Measurements from ENCODE around the gene SLC22A24. TPM values are rescaled to one million over a fixed set of nuclear protein-coding genes. Genes with fewer than 3 reads are reported as not detected.

SLC22A24 gene
- not detected for total RNA-seq
- long read RNA-seq, donor 1 = 0 reads
- long read RNA-seq, donor 2 = 0 reads

- H3K36me3 ChIP-seq (ENCODE audit: low read depth) = no peaks in the 10 kb centered on the region
- intact Hi-C loops (cut with DNase I, micrococcal nuclease) = no loop called here
- H3K9me3 ChIP-seq = no peaks in the 10 kb centered on the region
- no peak within 1 kb of the TSS for H3K4me3 ChIP-seq
- TF ChIP-seq CTCF (IDR thresholded peaks at IDR 0.05) = no peak
- ATAC-seq = no peak
- no peak for DNase-seq
- no peaks in the 10 kb centered on the region for H3K4me1 ChIP-seq (ENCODE audit: low read depth)
These were observed at the start of gene SLC22A24 for GRCh38 chr11:63144121-63144520. Gene SLC22A24 (minus strand): TSS chr11:63144221. CDS start chr11:63143779, 442 bp downstream.

GRCh38 chr11:63180536-63180935, 36.5 kb upstream of the SLC22A24 start:
- TF ChIP-seq CTCF (IDR thresholded peaks at IDR 0.05) = no peak
- ATAC-seq (no peak), DNase-seq (no peak)
- no peaks in the 10 kb centered on the region for H3K4me1 ChIP-seq (ENCODE audit: low read depth)
- H3K9me3 ChIP-seq = peaks cover 2% of the 10 kb centered on the region
- intact Hi-C loops (cut with DNase I, micrococcal nuclease) = no loop called here
- H3K36me3 ChIP-seq (ENCODE audit: low read depth) = no peaks in the 10 kb centered on the region
- H3K4me3 ChIP-seq = no peak overlapping the region

GRCh38 chr11:63179432-63180041, 35.5 kb upstream of the SLC22A24 start:
- no peak for DNase-seq
- Histone ChIP-seq H3K4me3 (no peak overlapping the region), H3K4me1 (ENCODE audit: low read depth) (no peaks in the 10 kb centered on the region), H3K9me3 (peaks cover 2% of the 10 kb centered on the region), H3K36me3 (ENCODE audit: low read depth) (no peaks in the 10 kb centered on the region)
- no peak for TF ChIP-seq CTCF (IDR thresholded peaks at IDR 0.05)
- ATAC-seq = no peak
- intact Hi-C loops (cut with DNase I, micrococcal nuclease) = no loop called here

- DNase-seq = no peak
- ATAC-seq = no peak
- Histone ChIP-seq H3K4me1 (ENCODE audit: low read depth) (no peaks in the 10 kb centered on the region), H3K9me3 (peaks cover 2% of the 10 kb centered on the region), H3K36me3 (ENCODE audit: low read depth) (no peaks in the 10 kb centered on the region), H3K4me3 (no peak overlapping the region)
- no peak for TF ChIP-seq CTCF (IDR thresholded peaks at IDR 0.05)
- intact Hi-C loops (cut with DNase I, micrococcal nuclease) = no loop called here
These were observed 33.9 kb upstream of the SLC22A24 start for GRCh38 chr11:63177872-63178271.

- TF ChIP-seq CTCF (IDR thresholded peaks at IDR 0.05) = no peak
- intact Hi-C loops (cut with DNase I, micrococcal nuclease) = no loop called here
- Histone ChIP-seq H3K9me3 (no peaks in the 10 kb centered on the region), H3K4me3 (no peak overlapping the region), H3K4me1 (ENCODE audit: low read depth) (no peaks in the 10 kb centered on the region), H3K36me3 (ENCODE audit: low read depth) (no peaks in the 10 kb centered on the region)
- DNase-seq = no peak
- ATAC-seq = no peak
These were observed 21.8 kb upstream of the SLC22A24 start for GRCh38 chr11:63165706-63166310.
